ENCODE data around the gene CC2D1A.

CC2D1A gene

DNA sequence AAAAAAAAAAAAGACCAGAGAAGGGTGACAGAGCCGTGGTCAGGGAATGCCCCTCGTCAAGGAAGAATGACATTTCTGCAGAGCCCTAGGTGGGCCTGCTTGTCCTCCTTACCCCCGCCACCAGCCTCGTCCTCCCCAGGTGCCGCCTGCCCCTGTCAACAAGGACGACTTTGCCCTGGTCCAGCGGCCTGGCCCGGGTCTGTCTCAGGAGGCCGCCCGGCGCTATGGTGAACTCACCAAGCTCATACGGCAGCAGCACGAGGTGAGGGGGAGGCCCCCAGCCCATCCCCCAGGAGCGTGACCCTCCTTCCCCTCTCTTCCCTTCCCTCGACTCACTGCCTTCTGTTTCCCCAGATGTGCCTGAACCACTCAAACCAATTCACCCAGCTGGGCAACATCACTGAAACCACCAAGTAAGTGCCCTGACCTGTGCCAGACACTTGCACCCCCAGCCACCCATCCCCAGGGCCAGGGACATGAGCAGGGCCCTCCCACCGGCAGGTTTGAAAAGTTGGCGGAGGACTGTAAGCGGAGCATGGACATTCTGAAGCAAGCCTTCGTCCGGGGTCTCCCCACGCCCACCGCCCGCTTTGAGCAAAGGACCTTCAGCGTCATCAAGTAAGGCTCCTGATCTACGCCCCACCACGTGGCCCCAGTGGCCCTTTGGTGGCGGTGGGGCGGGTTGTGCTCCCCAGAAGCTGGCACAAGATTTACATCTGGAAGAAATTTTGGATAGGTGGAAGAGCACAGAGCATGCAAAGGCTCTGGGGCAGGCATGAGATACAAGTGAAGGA, 17.4 kb downstream of the CC2D1A start:
- TF ChIP-seq RARB (CRISPR knock-in tag; IDR thresholded peaks at IDR 0.05) (no peak), PPARA (CRISPR knock-in tag; IDR thresholded peaks at IDR 0.05; ENCODE audit: borderline replicate concordance) (no peak), ISL1 (CRISPR knock-in tag; IDR thresholded peaks at IDR 0.05) (no peak), ZFP30 (CRISPR knock-in tag; IDR thresholded peaks at IDR 0.05) (no peak), SNAI2 (CRISPR knock-in tag; IDR thresholded peaks at IDR 0.05) (no peak), TCF4 (CRISPR knock-in tag; IDR thresholded peaks at IDR 0.05; ENCODE audit: borderline replicate concordance) (no peak), ZNF70 (CRISPR knock-in tag; IDR thresholded peaks at IDR 0.05) (no peak), ZC3H10 (CRISPR knock-in tag; IDR thresholded peaks at IDR 0.05) (no peak)
- TF ChIP-seq, protein P1, sequence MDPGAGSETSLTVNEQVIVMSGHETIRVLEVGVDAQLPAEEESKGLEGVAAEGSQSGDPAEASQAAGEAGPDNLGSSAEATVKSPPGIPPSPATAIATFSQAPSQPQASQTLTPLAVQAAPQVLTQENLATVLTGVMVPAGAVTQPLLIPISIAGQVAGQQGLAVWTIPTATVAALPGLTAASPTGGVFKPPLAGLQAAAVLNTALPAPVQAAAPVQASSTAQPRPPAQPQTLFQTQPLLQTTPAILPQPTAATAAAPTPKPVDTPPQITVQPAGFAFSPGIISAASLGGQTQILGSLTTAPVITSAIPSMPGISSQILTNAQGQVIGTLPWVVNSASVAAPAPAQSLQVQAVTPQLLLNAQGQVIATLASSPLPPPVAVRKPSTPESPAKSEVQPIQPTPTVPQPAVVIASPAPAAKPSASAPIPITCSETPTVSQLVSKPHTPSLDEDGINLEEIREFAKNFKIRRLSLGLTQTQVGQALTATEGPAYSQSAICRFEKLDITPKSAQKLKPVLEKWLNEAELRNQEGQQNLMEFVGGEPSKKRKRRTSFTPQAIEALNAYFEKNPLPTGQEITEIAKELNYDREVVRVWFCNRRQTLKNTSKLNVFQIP (CRISPR knock-in tag; IDR thresholded peaks at IDR 0.05; ENCODE audit: borderline replicate concordance, low read depth), result no peak
- TF ChIP-seq, protein P2, sequence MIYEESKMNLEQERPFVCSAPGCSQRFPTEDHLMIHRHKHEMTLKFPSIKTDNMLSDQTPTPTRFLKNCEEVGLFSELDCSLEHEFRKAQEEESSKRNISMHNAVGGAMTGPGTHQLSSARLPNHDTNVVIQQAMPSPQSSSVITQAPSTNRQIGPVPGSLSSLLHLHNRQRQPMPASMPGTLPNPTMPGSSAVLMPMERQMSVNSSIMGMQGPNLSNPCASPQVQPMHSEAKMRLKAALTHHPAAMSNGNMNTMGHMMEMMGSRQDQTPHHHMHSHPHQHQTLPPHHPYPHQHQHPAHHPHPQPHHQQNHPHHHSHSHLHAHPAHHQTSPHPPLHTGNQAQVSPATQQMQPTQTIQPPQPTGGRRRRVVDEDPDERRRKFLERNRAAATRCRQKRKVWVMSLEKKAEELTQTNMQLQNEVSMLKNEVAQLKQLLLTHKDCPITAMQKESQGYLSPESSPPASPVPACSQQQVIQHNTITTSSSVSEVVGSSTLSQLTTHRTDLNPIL (CRISPR knock-in tag; IDR thresholded peaks at IDR 0.05; ENCODE audit: low read depth), result no peak
- no peak for ATAC-seq

DNA sequence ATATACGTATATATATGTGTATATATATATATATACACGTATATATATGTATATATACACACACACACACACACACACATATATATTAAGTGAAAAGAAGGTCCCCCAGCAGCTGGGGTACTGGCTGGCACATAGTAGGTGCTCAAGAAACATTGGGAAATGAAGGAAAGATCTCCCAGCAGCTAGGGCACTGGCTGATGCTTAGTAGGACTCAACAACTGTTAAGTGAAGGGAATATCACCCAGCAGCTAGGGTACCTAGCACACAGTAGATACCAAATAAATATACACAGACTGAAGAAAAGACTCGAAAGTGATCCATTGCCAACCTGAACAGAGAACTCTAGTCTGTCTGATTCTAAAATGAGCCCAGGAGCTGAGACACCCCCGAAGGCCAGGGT, 20.0 kb downstream of the CC2D1A start:
- no peak for ATAC-seq
- TF ChIP-seq ZNF70 (CRISPR knock-in tag; IDR thresholded peaks at IDR 0.05) (no peak), SNAI2 (CRISPR knock-in tag; IDR thresholded peaks at IDR 0.05) (no peak), ZNF8 (CRISPR knock-in tag; IDR thresholded peaks at IDR 0.05) (no peak), ZNF565 (CRISPR knock-in tag; conservative IDR thresholded peaks at IDR 0.05; ENCODE audit: low read depth) (no peak), ESRRG (CRISPR knock-in tag; IDR thresholded peaks at IDR 0.05) (no peak), OSR1 (CRISPR knock-in tag; IDR thresholded peaks at IDR 0.05) (no peak), ZC3H10 (CRISPR knock-in tag; IDR thresholded peaks at IDR 0.05) (no peak), PPARA (CRISPR knock-in tag; IDR thresholded peaks at IDR 0.05; ENCODE audit: borderline replicate concordance) (no peak), CSDC2 (CRISPR knock-in tag; IDR thresholded peaks at IDR 0.05) (no peak), TCF4 (CRISPR knock-in tag; IDR thresholded peaks at IDR 0.05; ENCODE audit: borderline replicate concordance) (no peak), ISL1 (CRISPR knock-in tag; IDR thresholded peaks at IDR 0.05) (no peak), GLIS3 (CRISPR knock-in tag; IDR thresholded peaks at IDR 0.05) (no peak), ZFP30 (CRISPR knock-in tag; IDR thresholded peaks at IDR 0.05) (no peak), ZFP3 (CRISPR knock-in tag; IDR thresholded peaks at IDR 0.05) (no peak)
- TF ChIP-seq, protein P3, sequence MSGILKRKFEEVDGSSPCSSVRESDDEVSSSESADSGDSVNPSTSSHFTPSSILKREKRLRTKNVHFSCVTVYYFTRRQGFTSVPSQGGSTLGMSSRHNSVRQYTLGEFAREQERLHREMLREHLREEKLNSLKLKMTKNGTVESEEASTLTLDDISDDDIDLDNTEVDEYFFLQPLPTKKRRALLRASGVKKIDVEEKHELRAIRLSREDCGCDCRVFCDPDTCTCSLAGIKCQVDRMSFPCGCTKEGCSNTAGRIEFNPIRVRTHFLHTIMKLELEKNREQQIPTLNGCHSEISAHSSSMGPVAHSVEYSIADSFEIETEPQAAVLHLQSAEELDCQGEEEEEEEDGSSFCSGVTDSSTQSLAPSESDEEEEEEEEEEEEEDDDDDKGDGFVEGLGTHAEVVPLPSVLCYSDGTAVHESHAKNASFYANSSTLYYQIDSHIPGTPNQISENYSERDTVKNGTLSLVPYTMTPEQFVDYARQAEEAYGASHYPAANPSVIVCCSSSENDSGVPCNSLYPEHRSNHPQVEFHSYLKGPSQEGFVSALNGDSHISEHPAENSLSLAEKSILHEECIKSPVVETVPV (CRISPR knock-in tag; IDR thresholded peaks at IDR 0.05), result no peak
- TF ChIP-seq, protein P1 (CRISPR knock-in tag; IDR thresholded peaks at IDR 0.05; ENCODE audit: borderline replicate concordance, low read depth), result no peak
- TF ChIP-seq, protein P2 (CRISPR knock-in tag; IDR thresholded peaks at IDR 0.05; ENCODE audit: low read depth), result no peak
- TF ChIP-seq, protein P4, sequence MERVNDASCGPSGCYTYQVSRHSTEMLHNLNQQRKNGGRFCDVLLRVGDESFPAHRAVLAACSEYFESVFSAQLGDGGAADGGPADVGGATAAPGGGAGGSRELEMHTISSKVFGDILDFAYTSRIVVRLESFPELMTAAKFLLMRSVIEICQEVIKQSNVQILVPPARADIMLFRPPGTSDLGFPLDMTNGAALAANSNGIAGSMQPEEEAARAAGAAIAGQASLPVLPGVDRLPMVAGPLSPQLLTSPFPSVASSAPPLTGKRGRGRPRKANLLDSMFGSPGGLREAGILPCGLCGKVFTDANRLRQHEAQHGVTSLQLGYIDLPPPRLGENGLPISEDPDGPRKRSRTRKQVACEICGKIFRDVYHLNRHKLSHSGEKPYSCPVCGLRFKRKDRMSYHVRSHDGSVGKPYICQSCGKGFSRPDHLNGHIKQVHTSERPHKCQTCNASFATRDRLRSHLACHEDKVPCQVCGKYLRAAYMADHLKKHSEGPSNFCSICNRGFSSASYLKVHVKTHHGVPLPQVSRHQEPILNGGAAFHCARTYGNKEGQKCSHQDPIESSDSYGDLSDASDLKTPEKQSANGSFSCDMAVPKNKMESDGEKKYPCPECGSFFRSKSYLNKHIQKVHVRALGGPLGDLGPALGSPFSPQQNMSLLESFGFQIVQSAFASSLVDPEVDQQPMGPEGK (CRISPR knock-in tag; IDR thresholded peaks at IDR 0.05; ENCODE audit: borderline replicate concordance), result no peak

DNA sequence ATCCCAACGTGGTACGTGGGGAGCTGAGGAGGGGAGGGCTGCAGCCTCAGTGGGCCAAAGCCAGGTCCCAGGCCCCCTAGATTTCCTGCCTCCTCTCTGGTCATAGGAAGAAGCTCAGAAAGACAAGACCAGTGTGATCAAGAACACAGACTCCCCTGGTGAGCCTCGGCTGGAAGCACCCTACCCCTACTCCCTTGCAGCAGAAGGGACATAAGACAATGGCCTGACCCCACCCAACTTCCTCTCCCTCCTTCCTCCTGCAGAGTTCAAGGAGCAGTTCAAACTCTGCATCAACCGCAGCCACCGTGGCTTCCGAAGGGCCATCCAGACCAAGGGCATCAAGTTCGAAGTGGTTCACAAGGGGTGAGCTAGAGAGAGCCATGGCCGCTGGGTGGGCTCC, 20.7 kb downstream of the CC2D1A start:
- ATAC-seq, result no peak
- TF ChIP-seq, protein P1 (CRISPR knock-in tag; IDR thresholded peaks at IDR 0.05; ENCODE audit: borderline replicate concordance, low read depth), result no peak
- TF ChIP-seq, protein P4 (CRISPR knock-in tag; IDR thresholded peaks at IDR 0.05; ENCODE audit: borderline replicate concordance), result no peak
- TF ChIP-seq, protein P2 (CRISPR knock-in tag; IDR thresholded peaks at IDR 0.05; ENCODE audit: low read depth), result no peak
- TF ChIP-seq ZNF8 (CRISPR knock-in tag; IDR thresholded peaks at IDR 0.05) (no peak), ZFP30 (CRISPR knock-in tag; IDR thresholded peaks at IDR 0.05) (no peak), PPARA (CRISPR knock-in tag; IDR thresholded peaks at IDR 0.05; ENCODE audit: borderline replicate concordance) (no peak), RARB (CRISPR knock-in tag; IDR thresholded peaks at IDR 0.05) (no peak), CSDC2 (CRISPR knock-in tag; IDR thresholded peaks at IDR 0.05) (no peak), ZC3H10 (CRISPR knock-in tag; IDR thresholded peaks at IDR 0.05) (no peak), GLIS3 (CRISPR knock-in tag; IDR thresholded peaks at IDR 0.05) (no peak), SNAI2 (CRISPR knock-in tag; IDR thresholded peaks at IDR 0.05) (no peak)
